ENCODE results near the gene NR1H4.
"Not testable (repeated sequence)": the region's sequence is repeated elsewhere in the genome, so short reads cannot be mapped to it uniquely, and the experiment has no call there.

The NR1H4 gene

GRCh38 chr12:100573292-100574186, 99.9 kb downstream of the NR1H4 start, which contains the start of gene GAS2L3:
Gene GAS2L3, plus strand, starts transcription at chr12:100573684. Its CDS starts 21,221 bp downstream, at chr12:100594905.
- peak in 3 of 4 experiments; percentile 5 to 15 (median 6) for DNase-seq

DNA sequence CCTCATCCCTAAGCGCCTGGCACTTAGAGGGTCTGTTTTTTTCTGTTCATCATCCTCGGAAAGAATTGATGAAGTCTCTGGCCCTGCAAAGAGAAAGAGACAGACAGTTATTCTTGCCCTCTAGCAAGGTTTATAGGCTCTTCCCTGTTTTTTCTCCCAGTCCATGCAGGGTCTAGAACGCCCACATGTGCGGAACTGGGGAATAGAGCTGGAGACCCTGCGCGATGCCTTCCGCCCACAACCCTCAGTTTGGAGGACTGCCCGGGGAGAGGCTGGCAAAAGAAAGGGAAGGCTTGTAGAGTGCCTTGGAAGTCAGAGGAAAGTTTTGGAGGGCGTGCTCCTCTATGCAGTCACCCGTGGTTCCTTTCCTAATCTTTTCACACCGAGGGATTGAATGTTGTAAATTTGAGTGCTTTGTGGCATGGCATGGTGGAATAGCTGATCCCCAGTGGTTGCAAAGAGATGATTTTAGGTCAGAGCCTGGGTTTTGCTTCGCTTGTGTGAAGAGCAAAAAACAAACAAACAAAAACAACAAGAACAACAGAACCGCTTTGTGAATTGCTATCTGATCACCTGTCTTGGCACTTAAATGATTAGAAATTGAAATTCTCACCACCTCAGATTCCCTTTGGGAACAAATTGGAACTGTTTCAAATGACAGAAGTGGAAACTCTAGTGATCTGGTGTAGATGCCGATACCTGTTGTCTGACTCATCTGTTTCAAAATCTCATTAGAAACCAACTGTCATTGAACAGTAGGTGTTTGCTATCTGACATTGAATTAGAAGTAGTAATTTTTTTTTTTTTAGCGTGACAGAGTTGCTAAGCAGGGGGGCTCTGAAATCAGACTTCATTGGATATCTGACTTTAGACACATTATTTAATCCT, 100.8 kb downstream of the NR1H4 start:
- DNase-seq, result no peak

DNA sequence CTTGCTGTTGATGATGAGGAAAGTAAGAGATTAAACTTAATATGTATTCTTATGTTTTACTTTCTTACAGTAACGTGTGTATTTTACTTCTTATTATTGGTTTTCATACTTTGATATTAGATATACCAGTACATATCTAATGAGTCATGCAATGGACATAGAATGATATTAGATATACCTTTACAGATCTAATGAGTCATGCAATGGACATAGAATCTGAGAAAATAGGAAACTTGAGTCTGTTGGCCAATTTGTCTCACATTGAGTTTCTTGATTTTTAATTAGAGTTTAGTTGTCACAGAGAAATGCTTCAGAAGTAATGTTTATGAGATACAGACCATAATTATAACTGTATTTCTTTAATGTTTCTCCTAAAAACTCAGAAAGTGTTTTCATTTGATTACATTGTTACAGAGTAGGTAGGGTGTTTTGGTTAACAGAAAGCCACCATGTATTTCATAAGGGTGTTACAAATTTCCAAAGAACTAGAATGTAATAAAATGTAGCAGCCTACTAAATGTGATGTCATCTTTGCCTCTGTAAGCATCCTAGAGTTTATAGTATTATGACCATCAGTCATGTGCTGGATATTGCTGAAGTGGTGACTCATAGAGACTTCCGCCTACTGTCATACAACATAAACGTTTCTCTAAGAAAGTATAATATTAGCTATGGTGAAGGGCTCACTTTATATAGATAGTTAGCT, 102.8 kb downstream of the NR1H4 start:
- no peak for DNase-seq

DNA sequence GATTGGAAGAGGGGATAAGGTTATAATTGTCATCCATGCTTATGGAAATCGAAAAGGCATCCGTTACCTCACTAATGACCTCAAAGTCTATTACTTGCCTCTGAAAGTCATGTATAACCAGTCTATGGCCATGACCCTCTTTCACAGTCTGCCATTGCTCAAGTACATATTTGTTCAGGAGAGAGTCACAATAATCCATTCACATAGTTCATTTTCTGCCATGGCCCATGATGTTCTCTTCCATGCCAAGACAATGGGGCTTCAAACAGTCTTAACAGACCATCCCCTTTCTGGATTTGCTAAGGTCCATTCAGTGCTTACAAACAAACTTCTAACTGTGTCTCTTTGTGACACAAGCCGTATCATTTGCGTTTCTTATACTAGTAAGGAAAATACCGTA, 105.3 kb downstream of the NR1H4 start:
- no peak for DNase-seq

- no peak for DNase-seq
Measured at GRCh38 chr12:100579844-100580243, 106.2 kb downstream of the NR1H4 start.

- no peak for DNase-seq
Measured at GRCh38 chr12:100584256-100584655, 110.6 kb downstream of the NR1H4 start.

- no peak for DNase-seq
Measured at GRCh38 chr12:100591979-100592378, 118.3 kb downstream of the NR1H4 start.

DNA sequence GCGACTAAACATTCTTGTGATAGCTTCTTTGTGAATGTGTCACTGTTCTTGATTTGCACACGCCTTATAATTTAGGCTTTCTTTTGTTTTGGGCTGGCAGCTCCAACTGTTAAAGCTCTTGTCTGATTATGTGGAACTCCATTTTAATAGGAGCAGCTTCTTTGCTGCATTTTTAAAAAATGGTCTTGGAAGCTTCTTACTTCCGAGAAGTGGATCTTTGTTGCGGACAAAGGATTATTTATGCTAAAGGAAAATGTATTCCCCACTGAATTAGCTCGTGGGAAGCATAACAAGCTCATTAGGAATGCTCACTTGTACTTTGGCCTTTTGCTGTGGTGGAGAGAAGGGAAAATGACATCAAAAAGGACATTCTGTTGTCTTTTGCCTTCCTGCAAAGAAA, 119.8 kb downstream of the NR1H4 start:
- no peak for DNase-seq

DNA sequence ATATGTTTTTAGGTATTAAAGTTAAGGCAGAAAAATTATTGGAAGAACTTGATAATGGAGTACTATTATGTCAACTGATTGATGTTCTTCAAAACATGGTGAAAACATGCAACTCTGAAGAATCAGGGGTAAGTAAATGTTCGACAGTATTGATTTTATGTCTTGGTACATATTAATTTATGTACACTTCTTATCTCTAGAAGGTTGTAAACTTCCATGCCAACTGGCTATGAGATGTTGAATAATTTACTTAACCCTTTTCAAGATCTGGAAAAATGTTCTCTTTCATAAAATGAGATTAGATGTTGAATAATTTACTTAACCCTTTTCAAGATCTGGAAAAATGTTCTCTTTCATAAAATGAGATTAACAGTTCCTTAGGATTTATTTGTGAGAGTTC, 128.0 kb downstream of the NR1H4 start:
- no peak for DNase-seq

GRCh38 chr12:100602997-100603396, 129.3 kb downstream of the NR1H4 start:
- not testable (repeated sequence) for DNase-seq

GRCh38 chr12:100608776-100609175, 135.1 kb downstream of the NR1H4 start:
- DNase-seq, result no peak

- DNase-seq, result no peak
Measured at GRCh38 chr12:100610666-100611430, 137.2 kb downstream of the NR1H4 start.

- no peak for DNase-seq
Measured at GRCh38 chr12:100612606-100613005, 138.9 kb downstream of the NR1H4 start.
